Stimulated activated CD8-positive, alpha-beta memory T cell treated with anti-CD3 and anti-CD28 coated beads, Interleukin-12 subunit alpha, Interleukin-12 subunit beta, amount 100 ng/mL, for 4 hours (primary cell): ENCODE results near the gene ZSCAN2.

Experiments used
- DNase-seq: peaks from one replicate; pipeline ENCODE4 v3.0.0-alpha.2; 2020; ENCODE audit warnings: low read depth

ZSCAN2 gene

DNA sequence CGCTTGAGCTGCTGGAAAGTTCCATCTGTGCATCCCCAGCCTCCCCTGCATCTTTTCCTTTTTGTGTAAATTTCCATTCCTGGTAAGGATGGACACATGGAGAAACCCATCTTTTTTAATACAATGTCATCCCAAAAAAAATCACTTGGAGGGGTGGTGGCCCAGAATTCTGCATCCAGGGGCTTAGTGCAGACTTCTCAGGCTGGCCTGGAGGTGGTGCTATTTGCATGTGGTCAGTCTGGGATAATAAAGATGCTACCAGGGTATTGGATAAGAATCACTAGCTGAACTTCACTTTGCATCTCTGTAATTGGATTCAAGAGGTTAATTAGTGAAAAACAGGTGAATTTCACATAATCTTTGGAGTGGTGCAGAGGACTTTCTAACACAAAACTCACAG lies 1.8 kb upstream of the ZSCAN2 start:
- no peak for DNase-seq

DNA sequence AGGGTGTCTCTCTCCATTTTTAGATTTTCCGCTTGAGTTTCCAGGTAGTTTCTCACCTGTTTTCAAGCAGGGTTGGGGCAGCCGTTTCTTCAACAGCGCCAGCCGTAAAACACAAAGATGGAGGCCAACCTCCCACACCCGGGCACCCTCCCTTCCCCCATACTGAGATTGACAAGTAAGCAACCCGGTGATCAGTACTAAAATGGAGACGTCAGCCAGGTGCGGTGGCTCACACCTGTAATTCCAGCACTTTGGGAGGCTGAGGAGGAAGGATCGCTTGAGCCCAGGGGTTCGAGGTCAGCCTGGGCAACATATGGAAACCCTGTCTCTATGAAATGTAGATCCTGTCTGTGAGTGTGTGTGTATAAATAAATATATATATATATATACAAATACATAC lies 903 bp upstream of the ZSCAN2 start:
- no peak for DNase-seq

DNA sequence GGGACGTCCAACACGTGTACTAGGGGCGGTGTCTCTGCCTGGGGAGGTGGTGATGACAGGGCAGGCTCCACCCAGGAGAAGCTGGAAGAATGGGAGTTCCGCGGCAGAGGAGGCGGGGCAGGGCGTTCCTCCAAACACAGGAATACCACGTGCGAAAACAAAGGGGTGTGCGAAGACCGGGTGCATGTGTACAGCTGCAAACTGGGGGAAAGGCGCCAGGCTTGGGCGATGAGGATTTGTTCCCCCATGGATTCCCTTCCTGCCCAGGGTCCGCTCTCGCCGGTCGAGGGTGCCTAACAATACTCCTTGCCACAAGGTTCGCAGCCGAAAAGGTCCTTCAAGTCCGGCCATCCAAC lies 500 bp upstream of the ZSCAN2 start:
- DNase-seq = peak; percentile 25

DNA sequence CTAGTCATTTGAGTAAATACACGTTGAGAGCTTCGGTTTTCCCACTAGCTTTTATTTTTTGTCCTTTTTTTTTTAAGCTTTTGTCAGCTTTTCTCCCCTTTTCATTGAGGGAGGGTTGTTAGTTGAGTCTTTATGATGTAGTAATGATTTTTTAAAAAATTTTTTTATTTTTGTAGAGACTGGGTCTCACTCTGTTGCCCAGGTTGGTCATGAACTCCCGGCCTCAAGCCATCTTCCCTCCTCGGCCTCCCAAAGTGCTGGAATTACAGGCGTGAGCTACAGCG lies 688 bp downstream of the ZSCAN2 start:
- DNase-seq = no peak

DNA sequence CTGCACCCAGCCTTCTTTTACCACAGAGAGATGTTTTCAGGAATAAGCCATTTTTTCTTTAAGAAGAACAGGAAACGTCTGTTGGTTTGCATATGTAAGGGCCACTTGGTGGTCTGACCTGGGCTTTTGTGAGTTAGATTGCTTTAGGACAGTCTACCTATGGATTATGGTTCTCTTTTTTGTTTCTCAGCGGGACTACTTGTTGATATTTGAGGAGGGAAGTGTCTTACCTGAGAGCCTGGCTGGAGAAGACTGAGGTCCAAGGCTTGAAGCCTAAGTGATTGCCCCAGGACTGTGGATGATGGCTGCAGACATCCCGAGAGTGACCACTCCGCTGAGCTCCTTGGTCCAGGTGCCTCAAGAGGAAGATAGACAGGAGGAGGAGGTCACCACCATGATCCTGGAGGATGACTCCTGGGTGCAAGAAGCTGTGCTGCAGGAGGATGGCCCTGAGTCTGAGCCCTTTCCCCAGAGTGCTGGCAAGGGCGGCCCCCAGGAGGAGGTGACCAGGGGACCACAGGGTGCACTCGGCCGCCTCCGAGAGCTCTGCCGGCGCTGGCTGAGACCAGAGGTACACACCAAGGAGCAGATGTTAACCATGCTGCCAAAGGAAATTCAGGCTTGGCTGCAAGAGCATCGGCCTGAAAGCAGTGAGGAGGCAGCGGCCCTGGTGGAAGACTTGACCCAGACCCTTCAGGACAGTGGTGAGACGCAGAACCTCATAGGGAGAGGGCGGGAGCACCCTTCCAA lies 3.0 kb downstream of the ZSCAN2 start:
- no peak for DNase-seq

DNA sequence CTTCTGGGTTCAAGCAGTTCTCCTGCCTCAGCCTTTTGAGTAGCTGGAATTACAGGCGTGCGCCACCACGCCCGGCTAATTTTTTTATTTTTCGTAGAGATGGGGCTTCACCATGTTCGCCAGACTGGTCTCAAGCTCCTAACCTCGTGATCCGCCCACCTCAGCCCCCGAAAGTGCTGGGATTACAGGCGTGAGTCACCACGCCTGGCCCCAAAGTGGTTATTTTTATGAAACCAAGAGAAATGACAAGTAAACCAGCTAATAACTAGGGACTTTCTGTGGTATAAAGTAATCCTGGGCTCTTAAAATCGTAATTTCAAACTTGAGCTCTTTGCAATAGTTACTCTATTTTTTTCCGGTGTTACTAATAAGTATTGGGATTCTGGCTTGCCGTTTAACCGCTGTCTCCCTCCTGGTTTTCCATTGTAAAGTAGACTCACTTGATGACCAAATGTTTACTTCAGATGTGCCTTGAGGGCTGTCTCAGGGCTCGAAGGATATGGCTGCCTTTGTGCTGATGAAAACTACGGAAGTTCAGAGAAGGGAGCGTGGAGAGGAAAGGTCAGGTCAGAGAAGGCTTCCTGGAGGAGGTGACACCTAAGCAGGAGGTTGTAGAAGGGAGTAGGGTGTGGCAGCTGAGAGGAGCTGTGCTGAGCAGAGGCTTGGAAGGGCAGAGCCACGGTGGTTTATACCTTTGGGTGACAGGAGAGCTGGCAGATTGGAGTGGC lies 4.2 kb downstream of the ZSCAN2 start:
- DNase-seq = peak; percentile 34

DNA sequence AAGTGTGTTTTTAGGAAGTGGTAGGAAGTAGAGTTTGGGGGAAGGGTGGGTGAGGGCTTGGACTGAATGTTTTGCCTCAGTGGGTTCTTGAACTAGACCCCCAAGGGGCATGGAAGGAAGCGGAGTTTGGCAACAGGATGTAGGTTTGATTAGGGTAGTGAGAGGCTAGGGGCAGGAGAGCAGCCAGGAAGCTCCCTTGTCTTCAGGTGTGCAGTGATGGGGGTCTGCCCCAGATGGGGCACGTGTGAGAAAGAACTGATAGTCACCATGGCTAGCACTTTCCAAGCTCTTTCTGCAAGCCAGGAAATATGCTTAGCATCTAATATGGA lies 4.7 kb downstream of the ZSCAN2 start:
- no peak for DNase-seq

DNA sequence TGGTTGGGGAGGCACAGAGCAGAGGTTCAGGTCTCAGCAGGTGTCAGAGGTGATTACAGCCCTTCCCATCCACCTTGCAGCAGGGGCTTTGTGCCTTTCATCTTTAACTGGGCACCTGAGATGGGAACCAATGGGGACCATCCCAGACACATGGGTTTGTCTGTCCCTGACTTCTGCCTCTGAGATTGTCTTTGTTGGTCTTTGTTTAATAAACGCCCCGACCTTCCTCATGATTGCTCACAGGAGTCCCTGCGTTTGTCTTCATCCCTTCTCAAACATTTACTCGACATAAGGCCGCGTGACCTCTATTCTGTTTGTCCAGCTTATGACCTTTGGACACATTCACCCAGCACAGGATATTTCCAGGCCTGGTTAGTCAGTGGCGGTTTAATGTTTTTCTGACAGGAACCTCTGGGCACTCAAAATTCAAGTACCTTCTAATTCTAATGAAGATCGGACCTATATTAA lies 5.9 kb downstream of the ZSCAN2 start:
- no peak for DNase-seq

DNA sequence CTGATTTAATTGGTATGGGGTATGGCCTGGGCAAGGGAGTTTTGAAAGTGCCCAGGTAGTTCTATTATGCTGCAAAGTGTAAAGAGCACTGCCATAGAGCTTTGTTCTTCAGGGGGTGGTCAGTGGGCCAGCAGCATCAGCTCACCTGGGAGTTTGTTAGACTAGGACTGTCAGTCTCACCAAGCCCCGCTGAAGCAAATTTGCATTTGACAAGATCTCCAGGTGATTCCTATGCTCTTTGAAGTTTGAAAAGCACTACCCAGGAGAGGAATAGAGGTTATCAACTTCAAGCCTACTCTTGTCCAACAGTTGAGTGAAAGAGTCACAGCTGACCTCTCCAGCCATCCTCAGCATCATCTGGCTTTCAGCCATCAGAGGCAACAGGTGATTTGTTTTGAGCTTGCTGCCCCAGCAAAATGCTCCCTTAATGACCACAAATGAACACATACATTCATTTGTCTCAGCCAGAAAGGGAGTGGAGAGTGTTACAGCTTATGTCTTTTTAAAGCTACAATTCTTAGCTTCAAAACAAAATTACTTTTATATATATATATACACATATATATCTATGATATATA lies 8.0 kb downstream of the ZSCAN2 start:
- no peak for DNase-seq

DNA sequence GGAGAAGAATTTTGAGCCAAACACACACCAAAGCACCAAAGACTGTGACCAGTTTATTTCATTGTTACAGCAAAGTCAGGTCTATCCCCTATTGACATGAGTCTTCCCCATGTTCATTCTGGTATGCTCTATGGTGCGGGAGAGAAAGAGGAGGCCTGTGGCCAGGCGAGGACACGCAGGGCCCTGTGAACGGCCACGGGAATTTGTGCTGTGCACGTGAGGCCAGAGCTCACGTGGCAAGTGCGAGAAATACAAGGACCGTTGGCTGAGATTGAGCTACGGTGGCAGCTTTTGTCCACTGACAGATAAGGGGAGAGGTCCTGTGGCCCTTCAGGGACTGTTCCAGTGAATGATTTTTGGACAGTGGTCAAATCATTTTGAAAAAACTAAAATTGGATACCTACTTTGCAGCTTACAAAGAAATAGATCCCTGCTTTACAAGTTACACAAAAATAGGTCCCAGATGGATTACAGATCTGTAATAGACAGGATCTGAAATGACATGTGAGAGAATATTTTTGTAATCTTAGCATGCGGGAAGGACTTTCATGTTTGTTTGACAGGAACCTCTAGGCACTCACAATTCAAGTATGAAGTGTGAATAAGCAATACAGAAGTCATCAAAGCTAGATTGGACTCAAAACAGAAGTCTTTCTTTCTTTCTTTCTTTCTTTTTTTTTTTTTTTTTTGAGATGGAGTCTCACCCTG lies 9.2 kb downstream of the ZSCAN2 start:
- no peak for DNase-seq

DNA sequence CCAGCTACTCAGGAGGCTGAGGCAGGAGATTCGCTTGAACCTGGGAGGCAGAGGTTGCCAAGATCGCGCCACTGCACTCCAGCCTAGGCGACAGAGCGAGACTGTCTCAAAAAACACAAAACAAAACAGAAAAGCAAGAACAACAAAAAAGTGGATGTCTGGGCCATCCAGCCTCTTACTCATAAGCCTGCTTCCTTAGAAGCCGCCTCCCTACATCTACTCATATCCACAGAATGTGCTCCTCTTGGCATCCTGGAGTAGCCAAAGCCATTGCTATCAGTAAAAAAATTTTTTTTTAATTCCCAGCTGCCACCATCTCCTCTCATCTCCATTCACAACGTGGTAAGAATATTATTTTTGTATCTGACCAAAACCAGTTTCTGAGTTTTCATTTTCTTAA lies 10.8 kb downstream of the ZSCAN2 start:
- DNase-seq = no peak

DNA sequence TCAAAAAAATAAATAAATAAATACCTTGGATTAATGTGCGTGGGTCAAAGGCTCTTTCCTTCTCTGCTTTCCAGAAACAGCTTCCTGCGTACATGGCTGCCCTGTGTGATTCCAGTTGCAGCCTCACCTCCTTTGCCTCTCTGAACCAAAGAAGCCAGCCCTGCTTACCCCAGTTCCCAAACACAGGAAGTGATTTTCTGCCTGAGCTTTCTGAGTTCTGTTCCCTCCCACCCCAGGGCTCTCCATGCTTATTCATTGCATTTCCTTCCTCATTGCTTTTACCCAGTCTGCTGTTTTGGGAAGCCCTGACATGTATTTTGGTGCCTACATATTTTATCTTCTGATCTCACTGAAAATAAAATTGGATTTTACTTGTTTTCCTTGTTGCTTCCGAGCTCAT lies 15.4 kb downstream of the ZSCAN2 start:
- no peak for DNase-seq

DNA sequence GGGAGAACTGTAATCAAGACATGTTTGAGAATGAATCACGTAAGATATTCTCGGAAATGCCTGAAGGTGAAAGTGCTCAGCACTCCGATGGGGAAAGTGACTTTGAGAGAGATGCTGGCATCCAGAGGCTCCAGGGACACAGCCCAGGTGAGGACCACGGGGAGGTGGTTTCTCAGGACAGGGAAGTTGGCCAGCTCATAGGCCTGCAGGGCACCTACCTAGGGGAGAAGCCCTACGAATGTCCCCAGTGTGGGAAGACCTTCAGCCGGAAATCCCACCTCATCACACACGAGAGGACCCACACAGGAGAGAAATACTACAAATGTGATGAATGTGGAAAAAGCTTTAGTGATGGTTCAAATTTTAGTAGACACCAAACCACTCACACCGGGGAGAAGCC lies 19.8 kb downstream of the ZSCAN2 start:
- DNase-seq = no peak

DNA sequence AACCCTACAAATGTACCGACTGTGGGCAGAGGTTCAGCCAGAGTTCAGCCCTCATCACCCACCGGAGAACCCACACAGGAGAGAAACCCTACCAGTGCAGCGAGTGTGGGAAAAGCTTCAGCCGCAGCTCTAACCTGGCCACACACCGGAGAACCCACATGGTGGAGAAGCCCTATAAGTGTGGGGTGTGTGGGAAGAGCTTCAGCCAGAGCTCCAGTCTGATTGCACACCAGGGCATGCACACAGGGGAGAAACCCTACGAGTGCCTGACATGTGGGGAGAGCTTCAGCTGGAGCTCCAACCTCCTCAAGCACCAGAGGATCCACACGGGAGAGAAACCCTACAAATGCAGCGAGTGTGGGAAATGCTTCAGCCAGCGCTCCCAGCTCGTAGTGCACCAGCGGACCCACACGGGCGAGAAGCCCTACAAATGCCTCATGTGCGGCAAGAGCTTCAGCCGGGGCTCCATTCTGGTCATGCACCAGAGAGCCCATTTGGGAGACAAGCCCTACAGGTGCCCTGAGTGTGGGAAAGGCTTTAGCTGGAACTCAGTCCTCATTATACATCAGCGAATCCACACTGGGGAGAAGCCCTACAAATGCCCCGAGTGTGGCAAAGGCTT lies 20.7 kb downstream of the ZSCAN2 start:
- no peak for DNase-seq

DNA sequence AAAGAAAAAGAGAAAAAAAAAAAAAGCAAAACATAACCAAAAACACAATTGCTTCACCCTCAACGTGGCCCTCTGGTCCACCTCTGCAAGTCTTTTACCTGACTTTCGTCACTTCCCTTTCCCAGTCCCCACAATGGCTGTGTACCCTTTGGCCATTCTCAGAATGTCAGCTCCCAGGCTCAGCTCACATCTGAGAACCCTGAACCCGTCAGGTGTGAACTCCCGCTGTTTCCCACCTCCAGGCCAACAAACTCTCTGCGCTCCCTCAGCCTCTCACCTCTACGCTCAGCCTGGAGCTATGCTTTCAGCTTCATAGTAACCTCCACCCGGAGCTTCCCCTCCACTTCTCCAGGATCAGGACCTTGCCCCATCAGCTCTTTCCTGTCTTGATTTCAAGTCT lies 23.6 kb downstream of the ZSCAN2 start:
- DNase-seq = no peak

DNA sequence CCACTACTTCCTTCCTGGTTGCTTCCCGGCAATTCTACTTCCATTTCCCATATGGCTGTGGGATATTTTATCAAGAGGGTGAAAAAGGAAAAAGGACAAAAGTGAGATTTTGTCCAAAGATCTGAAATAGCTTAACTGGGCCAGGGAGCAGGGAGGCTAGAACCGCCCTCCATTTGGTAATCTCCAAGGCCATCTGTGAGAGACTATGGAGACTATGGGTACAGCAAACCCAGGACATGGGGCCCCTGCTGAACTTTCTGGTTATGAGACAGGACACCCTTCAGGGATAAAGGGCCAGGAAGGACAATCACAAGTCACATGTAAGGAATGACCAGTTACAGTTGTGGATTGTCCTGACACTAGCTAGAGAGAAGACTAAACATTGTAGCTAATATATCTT lies 24.3 kb downstream of the ZSCAN2 start:
- no peak for DNase-seq

DNA sequence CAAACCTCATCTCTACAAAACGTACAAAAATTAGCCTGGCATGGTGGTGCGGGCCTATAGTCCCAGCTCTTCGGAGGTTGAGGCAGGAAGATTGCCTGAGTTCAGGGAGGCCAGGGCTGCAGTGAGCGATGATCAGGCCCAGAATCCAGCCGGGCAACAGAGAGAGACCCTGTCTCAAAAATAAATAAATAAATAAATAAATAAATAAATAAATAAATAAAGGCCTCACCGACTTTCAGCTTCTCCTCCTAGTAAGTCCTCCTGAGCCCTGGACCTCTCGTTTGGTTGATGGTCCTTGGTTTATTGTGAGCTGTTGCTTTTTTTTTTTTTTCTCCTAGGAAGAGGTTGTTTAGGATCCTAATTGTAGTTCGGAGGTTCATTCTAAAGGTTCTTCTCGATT lies 28.2 kb downstream of the ZSCAN2 start:
- no peak for DNase-seq

DNA sequence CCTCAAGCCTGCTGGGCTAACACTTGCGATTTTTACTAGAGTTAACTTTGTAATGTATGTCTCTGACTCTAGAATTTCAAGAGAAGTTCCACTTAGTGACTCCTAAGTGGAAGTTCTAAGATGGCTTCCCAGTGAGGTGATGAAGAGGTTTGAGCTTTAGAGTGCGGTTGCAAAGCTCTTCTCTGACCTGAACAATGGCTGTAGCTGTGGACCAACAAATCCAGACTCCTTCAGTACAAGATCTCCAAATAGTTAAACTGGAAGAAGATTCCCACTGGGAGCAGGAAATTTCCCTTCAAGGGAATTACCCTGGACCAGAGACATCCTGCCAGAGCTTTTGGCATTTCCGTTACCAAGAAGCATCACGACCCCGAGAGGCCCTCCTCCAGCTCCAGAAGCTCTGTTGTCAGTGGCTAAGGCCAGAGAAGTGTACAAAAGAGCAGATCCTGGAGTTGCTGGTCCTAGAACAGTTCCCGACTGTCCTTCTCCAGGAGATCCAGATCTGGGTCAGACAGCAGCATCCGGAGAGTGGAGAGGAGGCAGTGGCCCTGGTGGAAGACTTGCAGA lies 31.0 kb downstream of the ZSCAN2 start:
- DNase-seq = no peak

DNA sequence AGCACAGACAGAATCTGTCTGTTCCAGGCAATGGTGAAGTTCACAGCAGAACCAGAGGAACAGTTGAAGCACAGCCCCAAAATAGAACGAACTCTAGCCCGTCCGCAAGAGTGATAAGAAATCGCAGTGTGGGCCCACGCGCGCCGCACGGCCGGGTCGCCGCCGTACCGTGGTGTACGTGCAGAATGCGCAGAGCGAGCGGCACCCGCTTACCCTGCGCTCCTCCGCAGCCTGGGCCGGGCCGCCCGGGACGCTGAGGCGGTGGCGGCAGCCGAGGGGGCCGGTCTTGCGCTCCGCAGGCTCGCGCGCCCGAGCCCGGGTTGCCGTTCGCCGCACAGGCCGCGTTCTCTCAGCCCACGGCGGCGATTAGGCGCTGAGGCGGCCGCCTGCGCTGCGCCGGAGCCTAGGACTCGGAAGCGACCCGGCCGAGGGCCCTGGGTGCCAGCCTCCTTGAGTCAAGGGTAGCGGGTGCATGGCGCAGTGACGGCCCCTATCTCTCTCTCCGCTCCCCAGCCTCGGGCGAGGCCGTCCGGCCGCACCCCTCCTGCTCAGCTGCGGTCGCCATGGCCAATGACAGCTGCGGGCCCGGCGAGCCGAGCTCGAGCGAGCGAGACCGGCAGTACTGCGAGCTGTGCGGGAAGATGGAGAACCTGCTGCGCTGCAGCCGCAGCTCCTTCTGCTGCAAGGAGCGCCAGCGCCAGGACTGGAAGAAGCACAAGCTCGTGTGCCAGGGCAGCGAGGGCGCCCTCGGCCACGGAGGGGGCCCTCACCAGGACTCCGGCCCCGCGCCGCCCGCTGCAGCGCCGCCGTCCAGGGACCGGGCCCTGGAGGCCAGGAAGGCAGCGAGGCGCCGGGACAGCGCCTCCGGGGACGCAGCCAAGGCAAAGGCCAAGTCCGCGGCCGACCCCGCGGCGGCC lies 32.8 kb downstream of the ZSCAN2 start:
- DNase-seq = peak; percentile 62

DNA sequence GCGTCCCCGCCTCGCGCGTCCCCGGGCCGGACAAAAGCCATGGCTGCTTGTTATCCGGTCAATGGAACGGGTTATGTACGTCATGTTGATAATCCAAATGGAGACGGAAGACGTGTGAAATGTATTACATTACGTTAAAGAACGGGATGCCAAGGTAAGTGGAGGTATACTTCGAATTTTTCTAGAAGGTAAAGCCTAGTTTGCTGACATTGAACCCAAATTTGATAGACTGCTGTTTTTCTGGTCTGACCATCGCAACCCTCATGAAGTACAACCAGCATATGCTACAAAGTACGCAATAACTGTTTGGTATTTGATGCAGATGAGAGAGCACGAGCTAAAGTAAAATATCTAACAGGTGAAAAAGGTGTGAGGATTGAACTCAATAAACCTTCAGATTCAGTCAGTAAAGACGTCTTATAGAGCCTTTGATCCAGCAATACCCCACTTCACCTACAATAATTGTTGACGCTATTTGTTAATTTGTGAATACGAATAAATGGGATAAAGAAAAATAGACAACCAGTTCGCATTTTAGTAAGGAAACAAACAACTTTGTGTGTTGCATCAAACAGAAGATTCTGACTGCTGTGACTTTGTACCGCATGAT lies 33.5 kb downstream of the ZSCAN2 start:
- DNase-seq = no peak

DNA sequence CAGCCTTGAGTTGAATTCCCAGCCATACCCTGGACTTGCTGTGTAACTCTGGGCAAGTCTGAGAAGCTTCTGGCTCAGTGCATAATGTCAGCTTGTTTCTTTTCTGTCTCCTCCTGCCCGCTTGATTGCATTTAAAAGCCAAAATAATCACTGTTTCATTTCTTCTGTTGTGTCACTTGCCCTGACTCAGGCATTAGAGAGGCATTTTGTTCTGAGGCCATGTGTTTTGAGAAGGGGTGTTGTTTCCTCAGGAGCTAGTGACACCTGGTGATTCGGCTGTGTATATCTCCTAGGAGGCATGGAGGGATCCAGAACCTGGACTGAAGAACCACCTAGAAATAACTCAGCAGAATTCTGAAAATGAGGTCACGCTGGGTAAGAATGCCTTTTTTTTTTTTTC lies 37.3 kb downstream of the ZSCAN2 start:
- DNase-seq = no peak
